Measurements from ENCODE around the gene TMEM238L.

The TMEM238L gene

GRCh38 chr17:10821054-10821453 lies 17.2 kb upstream of the TMEM238L start:
- no peak for TF ChIP-seq POLR2A (IDR thresholded peaks at IDR 0.05; ENCODE audit: low read depth, low read length)
- FAIRE-seq (no peak), DNase-seq (ENCODE audit: insufficient read length, low spot score) (no peak)

- TF ChIP-seq POLR2A (IDR thresholded peaks at IDR 0.05; ENCODE audit: low read depth, low read length): no peak
- no peak for DNase-seq (ENCODE audit: insufficient read length, low spot score)
- no peak for FAIRE-seq
Measured at GRCh38 chr17:10815319-10815718, 11.4 kb upstream of the TMEM238L start.

- FAIRE-seq: no peak
- TF ChIP-seq POLR2A (IDR thresholded peaks at IDR 0.05; ENCODE audit: low read depth, low read length): no peak
Measured at GRCh38 chr17:10814075-10814474, 10.2 kb upstream of the TMEM238L start.

GRCh38 chr17:10812674-10813073 lies 8.8 kb upstream of the TMEM238L start:
- no peak for DNase-seq (ENCODE audit: insufficient read length, low spot score)
- TF ChIP-seq POLR2A (IDR thresholded peaks at IDR 0.05; ENCODE audit: low read depth, low read length): no peak
- no peak for FAIRE-seq

More at GRCh38 chr17:10814075-10814474, 10.2 kb upstream of the TMEM238L start:
- no peak for DNase-seq (ENCODE audit: insufficient read length, low spot score)

- FAIRE-seq (no peak), DNase-seq (ENCODE audit: insufficient read length, low spot score) (no peak)
- no peak for TF ChIP-seq POLR2A (IDR thresholded peaks at IDR 0.05; ENCODE audit: low read depth, low read length)
Measured at GRCh38 chr17:10809605-10810004, 5.7 kb upstream of the TMEM238L start.

GRCh38 chr17:10807704-10808128 lies 3.8 kb upstream of the TMEM238L start:
- TF ChIP-seq POLR2A (IDR thresholded peaks at IDR 0.05; ENCODE audit: low read depth, low read length): no peak
- DNase-seq (ENCODE audit: insufficient read length, low spot score): no peak
- no peak for FAIRE-seq

GRCh38 chr17:10806545-10807262 lies 2.8 kb upstream of the TMEM238L start:
- no peak for TF ChIP-seq POLR2A (IDR thresholded peaks at IDR 0.05; ENCODE audit: low read depth, low read length)
- FAIRE-seq: no peak
- DNase-seq (ENCODE audit: insufficient read length, low spot score): no peak

- no peak for TF ChIP-seq POLR2A (IDR thresholded peaks at IDR 0.05; ENCODE audit: low read depth, low read length)
- DNase-seq (ENCODE audit: insufficient read length, low spot score) (no peak), FAIRE-seq (no peak)
Measured at GRCh38 chr17:10805911-10806310, 2.0 kb upstream of the TMEM238L start.

GRCh38 chr17:10804546-10804945 lies 647 bp upstream of the TMEM238L start:
- TF ChIP-seq POLR2A (IDR thresholded peaks at IDR 0.05; ENCODE audit: low read depth, low read length): no peak
- no peak for FAIRE-seq
- DNase-seq (ENCODE audit: insufficient read length, low spot score): no peak

GRCh38 chr17:10803350-10803749 lies 549 bp downstream of the TMEM238L start:
- no peak for TF ChIP-seq POLR2A (IDR thresholded peaks at IDR 0.05; ENCODE audit: low read depth, low read length)
- DNase-seq (ENCODE audit: insufficient read length, low spot score) (no peak), FAIRE-seq (no peak)

GRCh38 chr17:10802496-10803284 lies 1.2 kb downstream of the TMEM238L start:
- FAIRE-seq (no peak), DNase-seq (ENCODE audit: insufficient read length, low spot score) (no peak)
- no peak for TF ChIP-seq POLR2A (IDR thresholded peaks at IDR 0.05; ENCODE audit: low read depth, low read length)

GRCh38 chr17:10799407-10799806 lies 4.5 kb downstream of the TMEM238L start:
- no peak for FAIRE-seq

GRCh38 chr17:10798910-10799309 lies 5.0 kb downstream of the TMEM238L start:
- DNase-seq (ENCODE audit: insufficient read length, low spot score) (no peak), FAIRE-seq (no peak)
- TF ChIP-seq POLR2A (IDR thresholded peaks at IDR 0.05; ENCODE audit: low read depth, low read length): no peak

More at GRCh38 chr17:10799407-10799806, 4.5 kb downstream of the TMEM238L start:
- no peak for DNase-seq (ENCODE audit: insufficient read length, low spot score)
- TF ChIP-seq POLR2A (IDR thresholded peaks at IDR 0.05; ENCODE audit: low read depth, low read length): no peak

- FAIRE-seq (no peak), DNase-seq (ENCODE audit: insufficient read length, low spot score) (no peak)
- TF ChIP-seq POLR2A (IDR thresholded peaks at IDR 0.05; ENCODE audit: low read depth, low read length): no peak
Measured at GRCh38 chr17:10798332-10798749, 5.6 kb downstream of the TMEM238L start.

Data from H54 (cell line).